Keratinocyte (primary cell): Measurements from ENCODE around the gene COPA. TPM values are rescaled to one million over a fixed set of nuclear protein-coding genes. Genes with fewer than 3 reads are reported as not detected.

ENCODE experiments used
- DNase-seq: peaks from one replicate; pipeline ENCODE4 v3.0.0-alpha.2; 2011; ENCODE audit warnings: low read depth, missing footprints, low spot score
- FAIRE-seq: peaks from 2 replicates; lab custom pipeline; 2011; peaks lifted over from hg19 to GRCh38; lab: Jason Lieb, UNC
- H2AFZ ChIP-seq: 2 replicates; pipeline ENCODE4 v1.6.0; 2012; ENCODE audit warnings: low read length, control low read depth, inconsistent platforms; ENCODE audit not compliant: control insufficient read depth
- H3K27ac ChIP-seq: 2 replicates; pipeline ENCODE4 v1.5.1; 2011; ENCODE audit warnings: low read length; ENCODE audit not compliant: control insufficient read depth, insufficient read depth
- H3K27me3 ChIP-seq: 3 replicates; pipeline ENCODE4 v1.6.0; 2011; ENCODE audit warnings: low read length; ENCODE audit not compliant: control insufficient read depth, insufficient read depth; ENCODE audit errors: extremely low read depth
- H3K36me3 ChIP-seq, 2 experiments: 2 replicates in 1 of 2; 3 replicates in 1 of 2; pipeline ENCODE4 v1.5.1; 2011; ENCODE audit warnings: low read length in 2 of 2, mild to moderate bottlenecking in 1 of 2; ENCODE audit not compliant: control insufficient read depth in 2 of 2, insufficient read depth in 2 of 2; ENCODE audit errors: extremely low read depth in 1 of 2
- H3K4me1 ChIP-seq: 3 replicates; pipeline ENCODE4 v1.5.1; 2011; ENCODE audit warnings: low read length; ENCODE audit not compliant: control insufficient read depth, insufficient read depth; ENCODE audit errors: extremely low read depth
- H3K4me2 ChIP-seq: 3 replicates; pipeline ENCODE4 v1.6.0; 2011; ENCODE audit warnings: low read depth, low read length; ENCODE audit not compliant: control insufficient read depth, insufficient read depth; ENCODE audit errors: extremely low read depth
- H3K4me3 ChIP-seq, 3 experiments: fragments of 200-600 bp in 1 of 3; sonication (generic) in 1 of 3; 2 replicates in 2 of 3; 3 replicates in 1 of 3; pipeline ENCODE4 v1.5.1; 2011 to 2016; ENCODE audit warnings: low read length in 3 of 3, mild to moderate bottlenecking in 3 of 3, control low read depth in 2 of 3, inconsistent platforms in 1 of 3, low read depth in 1 of 3, mixed read lengths in 1 of 3, mixed run types in 1 of 3, moderate library complexity in 1 of 3; ENCODE audit not compliant: control insufficient read depth in 2 of 3, insufficient read depth in 2 of 3; ENCODE audit errors: extremely low read depth in 1 of 3
- H3K79me2 ChIP-seq: 2 replicates; pipeline ENCODE4 v1.6.0; 2012; ENCODE audit warnings: low read length; ENCODE audit not compliant: control insufficient read depth, insufficient read depth
- H3K9ac ChIP-seq: 3 replicates; pipeline ENCODE4 v1.6.0; 2011; ENCODE audit warnings: low read length; ENCODE audit not compliant: control insufficient read depth, insufficient read depth; ENCODE audit errors: extremely low read depth
- H3K9me1 ChIP-seq: 3 replicates; pipeline ENCODE4 v1.6.0; 2011; ENCODE audit warnings: low read length; ENCODE audit not compliant: control insufficient read depth, insufficient read depth; ENCODE audit errors: extremely low read depth
- H3K9me3 ChIP-seq: 2 replicates; pipeline ENCODE4 v1.5.1; 2012; ENCODE audit warnings: low read depth, low read length; ENCODE audit not compliant: control insufficient read depth
- H4K20me1 ChIP-seq: 3 replicates; pipeline ENCODE4 v1.6.0; 2011; ENCODE audit warnings: low read length; ENCODE audit not compliant: control insufficient read depth, insufficient read depth; ENCODE audit errors: extremely low read depth
- EZH2 ChIP-seq: IDR thresholded peaks from one replicate; pipeline ENCODE4 v1.6.1; 2012; ENCODE audit warnings: inconsistent platforms, mild to moderate bottlenecking, low read length, moderate library complexity
- dilution Hi-C: fragments of 300-500 bp; cut with MboI; formaldehyde crosslinking; loops from one replicate; pipeline ENCODE4 v1.7.0; 2020; ENCODE audit warnings: low sequenced_read_pairs; ENCODE audit not compliant: extremely low pct_ligation_motif_present
- polyA plus RNA-seq, 5 experiments: library from polyadenylated mRNA; depleted of rRNA in 3 of 5; stranded (reverse) in 3 of 5; stranded (forward) in 1 of 5; unstranded in 1 of 5; fragments of >200 nt; gene quantifications; 1 replicate in 1 of 5; 2 replicates in 3 of 5; 3 replicates in 1 of 5; pipeline versions ENCODE4 v1.2.1 to v1.2.3, GENCODE V29; 2011 to 2012; ENCODE audit warnings: missing spikeins in 2 of 5, low read depth in 1 of 5, low replicate concordance in 1 of 5
- TF ChIP-seq, protein P1 (sequence below), 3 experiments: IDR thresholded peaks in 1 of 3; conservative IDR thresholded peaks in 1 of 3; optimal IDR thresholded peaks in 1 of 3; 2 replicates in 2 of 3; 3 replicates in 1 of 3; pipeline versions ENCODE3 to v1.5.1; 2011; ENCODE audit warnings: low read length in 3 of 3, mild to moderate bottlenecking in 3 of 3, moderate library complexity in 2 of 3, control low read depth in 1 of 3, inconsistent platforms in 1 of 3; ENCODE audit not compliant: insufficient read depth in 2 of 3; ENCODE audit errors: extremely low read depth in 1 of 3

COPA gene
- polyA plus RNA-seq, 1 donor (not counting 4 experiments of a cell fraction or from before 2014, with no cell fraction given), result 169 TPM

DNA sequence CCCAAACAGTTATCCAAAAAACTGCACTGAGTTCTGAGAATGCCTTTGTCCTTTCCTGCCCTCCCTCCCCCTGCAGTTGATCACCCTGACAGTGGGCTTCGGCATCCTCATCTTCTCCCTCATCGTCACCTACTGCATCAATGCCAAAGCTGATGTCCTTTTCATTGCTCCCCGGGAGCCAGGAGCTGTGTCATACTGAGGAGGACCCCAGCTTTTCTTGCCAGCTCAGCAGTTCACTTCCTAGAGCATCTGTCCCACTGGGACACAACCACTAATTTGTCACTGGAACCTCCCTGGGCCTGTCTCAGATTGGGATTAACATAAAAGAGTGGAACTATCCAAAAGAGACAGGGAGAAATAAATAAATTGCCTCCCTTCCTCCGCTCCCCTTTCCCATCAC lies 15.0 kb upstream of the COPA start:
- no peak overlapping the region for H2AFZ ChIP-seq
- no peaks in the 10 kb centered on the region for H3K9me1 ChIP-seq
- H3K36me3 ChIP-seq, result peaks cover 46 to 47% of the 10 kb centered on the region in 2 experiments
- DNase-seq (no peak), FAIRE-seq (no peak)
- H3K9ac ChIP-seq, result no peak overlapping the region
- no peaks in the 10 kb centered on the region for H4K20me1 ChIP-seq
- H3K9me3 ChIP-seq, result no peaks in the 10 kb centered on the region
- dilution Hi-C loops, result no loop called here
- H3K4me1 ChIP-seq, result no peaks in the 10 kb centered on the region
- H3K4me2 ChIP-seq, result no peak overlapping the region
- no peaks in the 10 kb centered on the region for H3K27me3 ChIP-seq
- no peak overlapping the region for H3K4me3 ChIP-seq
- TF ChIP-seq EZH2, result no peak
- TF ChIP-seq, protein P1, sequence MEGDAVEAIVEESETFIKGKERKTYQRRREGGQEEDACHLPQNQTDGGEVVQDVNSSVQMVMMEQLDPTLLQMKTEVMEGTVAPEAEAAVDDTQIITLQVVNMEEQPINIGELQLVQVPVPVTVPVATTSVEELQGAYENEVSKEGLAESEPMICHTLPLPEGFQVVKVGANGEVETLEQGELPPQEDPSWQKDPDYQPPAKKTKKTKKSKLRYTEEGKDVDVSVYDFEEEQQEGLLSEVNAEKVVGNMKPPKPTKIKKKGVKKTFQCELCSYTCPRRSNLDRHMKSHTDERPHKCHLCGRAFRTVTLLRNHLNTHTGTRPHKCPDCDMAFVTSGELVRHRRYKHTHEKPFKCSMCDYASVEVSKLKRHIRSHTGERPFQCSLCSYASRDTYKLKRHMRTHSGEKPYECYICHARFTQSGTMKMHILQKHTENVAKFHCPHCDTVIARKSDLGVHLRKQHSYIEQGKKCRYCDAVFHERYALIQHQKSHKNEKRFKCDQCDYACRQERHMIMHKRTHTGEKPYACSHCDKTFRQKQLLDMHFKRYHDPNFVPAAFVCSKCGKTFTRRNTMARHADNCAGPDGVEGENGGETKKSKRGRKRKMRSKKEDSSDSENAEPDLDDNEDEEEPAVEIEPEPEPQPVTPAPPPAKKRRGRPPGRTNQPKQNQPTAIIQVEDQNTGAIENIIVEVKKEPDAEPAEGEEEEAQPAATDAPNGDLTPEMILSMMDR (optimal IDR thresholded peaks at IDR 0.05 in 1 of 3, IDR thresholded peaks at IDR 0.05 in 1 of 3, conservative IDR thresholded peaks at IDR 0.05 in 1 of 3; ENCODE audit: extremely low read depth in 1 of 3, insufficient read depth in 2 of 3, low read length in 3 of 3), result no peak
- no peak overlapping the region for H3K27ac ChIP-seq
- no peaks in the 10 kb centered on the region for H3K79me2 ChIP-seq

DNA sequence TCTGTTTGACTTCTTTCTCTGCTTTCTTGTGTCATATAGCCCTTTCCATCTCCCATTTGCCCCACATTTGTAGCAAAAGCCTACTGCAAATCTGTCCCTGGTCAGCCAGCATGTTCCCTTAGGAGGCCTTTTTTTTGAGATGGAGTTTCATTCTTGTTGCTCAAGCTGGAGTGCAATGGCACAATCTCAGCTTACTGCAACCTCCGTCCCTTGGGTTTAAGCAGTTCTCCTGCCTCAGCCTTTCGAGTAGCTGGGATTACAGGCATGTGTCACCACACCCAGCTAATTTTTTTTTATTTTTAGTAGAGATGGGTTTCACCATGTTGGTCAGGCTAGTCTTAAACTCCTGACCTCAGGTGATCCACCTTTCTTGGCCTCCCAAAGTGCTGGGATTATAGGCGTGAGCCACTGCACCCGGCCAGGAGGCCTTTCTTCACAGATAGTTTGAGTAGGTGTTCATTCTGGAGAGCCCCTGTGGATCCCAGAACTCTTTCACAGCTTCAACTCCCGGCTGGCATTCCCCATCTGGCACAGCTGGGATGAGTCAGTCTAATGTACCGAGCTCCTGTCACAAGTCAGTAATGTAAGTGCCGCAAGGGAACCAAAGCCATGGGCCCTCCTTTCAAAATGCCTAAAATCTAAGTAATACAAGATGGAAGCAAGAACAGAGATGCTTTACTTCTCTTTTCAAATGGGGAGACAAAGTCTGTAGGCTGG lies 14.4 kb upstream of the COPA start:
- dilution Hi-C loops, result no loop called here
- no peak for FAIRE-seq

More for the DNA sequence above, 14.4 kb upstream of the COPA start:
- Histone ChIP-seq H3K9ac (no peak overlapping the region), H3K9me3 (no peaks in the 10 kb centered on the region), H4K20me1 (no peaks in the 10 kb centered on the region), H3K4me2 (no peak overlapping the region), H3K27me3 (no peaks in the 10 kb centered on the region), H3K79me2 (no peaks in the 10 kb centered on the region), H3K9me1 (no peaks in the 10 kb centered on the region), H3K4me3 (no peak overlapping the region), H3K4me1 (no peaks in the 10 kb centered on the region), H2AFZ (no peak overlapping the region), H3K27ac (no peak overlapping the region), H3K36me3 (peaks cover 53% of the 10 kb centered on the region in 2 experiments)
- TF ChIP-seq, protein P1 (optimal IDR thresholded peaks at IDR 0.05 in 1 of 3, IDR thresholded peaks at IDR 0.05 in 1 of 3, conservative IDR thresholded peaks at IDR 0.05 in 1 of 3; ENCODE audit: extremely low read depth in 1 of 3, insufficient read depth in 2 of 3, low read length in 3 of 3), result no peak
- no peak for TF ChIP-seq EZH2
- DNase-seq, result no peak
